KOPT-K1 (cell line): Measurements from ENCODE around the gene PCNT.
"Not testable (repeated sequence)": the region's sequence is repeated elsewhere in the genome, so short reads cannot be mapped to it uniquely, and the experiment has no call there.

ENCODE experiments used
- H3K27ac ChIP-seq: fragments of 200-600 bp; sonication (generic); 2 replicates; pipeline ENCODE4 v1.5.1; 2016; ENCODE audit warnings: antibody characterized with exemption, mild to moderate bottlenecking, low read depth, low read length; ENCODE audit not compliant: poor library complexity, severe bottlenecking
- H3K36me3 ChIP-seq: fragments of 200-600 bp; sonication (generic); 2 replicates; pipeline ENCODE4 v1.5.1; 2017; ENCODE audit warnings: antibody characterized with exemption, mild to moderate bottlenecking, low read length, moderate library complexity; ENCODE audit not compliant: insufficient read depth
- H3K9me3 ChIP-seq: fragments of 200-600 bp; sonication (generic); 2 replicates; pipeline ENCODE4 v1.5.1; 2017; ENCODE audit warnings: antibody characterized with exemption, low read length, mild to moderate bottlenecking; ENCODE audit not compliant: insufficient read depth, poor library complexity, severe bottlenecking

PCNT gene

DNA sequence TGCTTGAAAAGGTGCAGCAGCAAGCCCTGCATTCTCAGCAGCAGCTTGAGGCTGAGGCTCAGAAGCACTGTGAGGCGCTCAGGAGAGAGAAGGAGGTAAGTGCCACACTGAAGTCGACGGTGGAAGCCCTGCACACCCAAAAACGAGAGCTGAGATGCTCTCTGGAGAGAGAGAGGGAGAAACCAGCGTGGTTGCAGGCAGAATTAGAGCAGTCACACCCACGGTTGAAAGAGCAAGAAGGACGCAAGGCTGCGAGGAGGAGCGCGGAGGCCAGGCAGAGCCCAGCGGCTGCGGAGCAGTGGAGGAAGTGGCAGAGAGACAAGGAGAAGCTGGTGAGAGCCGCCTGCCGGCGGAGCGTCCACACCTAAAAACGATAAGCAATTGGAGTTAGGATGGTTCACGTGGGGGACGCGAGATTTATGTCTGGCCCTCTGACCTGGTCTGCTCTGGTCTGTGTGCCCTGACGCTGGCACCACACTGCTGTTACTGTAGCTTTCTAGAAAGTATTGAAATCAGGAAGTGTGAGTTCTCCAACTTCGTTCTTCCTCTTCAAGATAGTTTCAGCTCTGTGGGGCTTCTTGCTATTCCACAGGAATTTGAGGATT, 108.0 kb downstream of the PCNT start:
- Histone ChIP-seq H3K27ac (no peak overlapping the region), H3K36me3 (peaks cover 87% of the 10 kb centered on the region)

DNA sequence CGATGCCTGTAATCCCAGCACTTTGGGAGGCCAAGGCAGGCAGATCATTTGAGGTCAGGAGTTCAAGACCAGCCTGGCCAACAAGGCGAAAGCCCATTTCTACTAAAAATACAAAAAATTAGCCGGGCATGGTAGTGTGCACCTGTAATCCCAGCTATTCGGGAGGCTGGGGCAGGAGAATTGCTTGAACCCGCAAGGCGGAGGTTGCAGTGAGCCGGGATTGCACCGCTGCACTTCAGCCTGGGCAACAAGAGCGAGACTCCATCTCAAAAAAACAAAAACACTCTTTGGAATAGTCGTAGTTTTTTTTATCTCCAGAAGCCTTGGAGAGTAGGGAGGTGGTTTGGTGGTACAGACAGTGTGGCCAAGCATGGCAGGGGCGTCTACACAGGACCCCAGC, 109.2 kb downstream of the PCNT start:
- H3K36me3 ChIP-seq = peaks cover 87% of the 10 kb centered on the region
- H3K27ac ChIP-seq, H3K9me3 ChIP-seq: not testable (repeated sequence)

More for the DNA sequence above, 108.0 kb downstream of the PCNT start:
- no peaks in the 10 kb centered on the region for H3K9me3 ChIP-seq

DNA sequence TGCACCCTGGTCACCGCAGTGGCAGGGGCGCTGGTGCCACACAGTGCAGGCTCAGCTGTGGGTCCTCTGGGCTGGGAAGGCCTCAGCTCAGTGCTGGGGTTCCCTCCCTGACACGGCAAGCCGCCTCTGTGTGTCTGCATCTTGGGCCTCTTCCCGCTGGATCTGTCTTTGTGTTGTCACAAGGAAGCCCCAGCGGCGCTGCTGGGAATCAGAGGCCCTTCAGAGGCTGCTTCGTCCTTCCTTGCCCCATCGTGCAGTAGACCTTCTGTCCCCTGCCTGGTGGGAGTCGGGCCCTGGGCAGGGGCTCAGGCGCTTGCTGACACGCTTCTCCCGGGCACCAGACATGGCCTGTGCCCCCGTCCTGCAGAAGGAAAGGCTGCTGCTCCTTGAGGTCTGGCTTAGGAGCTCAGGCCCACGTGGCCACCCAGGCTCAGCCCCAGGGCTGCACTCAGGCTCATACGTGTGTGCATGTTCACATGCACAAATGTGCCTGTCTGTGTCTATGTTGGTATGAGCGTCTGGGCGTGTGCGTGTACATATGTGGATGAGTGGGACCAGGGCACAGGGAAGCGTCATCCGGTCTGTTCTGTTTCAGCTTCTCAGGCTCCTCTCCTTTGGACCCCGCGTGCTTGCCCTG, 110.5 kb downstream of the PCNT start:
- Histone ChIP-seq H3K27ac (no peak overlapping the region), H3K9me3 (no peaks in the 10 kb centered on the region), H3K36me3 (peaks cover 86% of the 10 kb centered on the region)

DNA sequence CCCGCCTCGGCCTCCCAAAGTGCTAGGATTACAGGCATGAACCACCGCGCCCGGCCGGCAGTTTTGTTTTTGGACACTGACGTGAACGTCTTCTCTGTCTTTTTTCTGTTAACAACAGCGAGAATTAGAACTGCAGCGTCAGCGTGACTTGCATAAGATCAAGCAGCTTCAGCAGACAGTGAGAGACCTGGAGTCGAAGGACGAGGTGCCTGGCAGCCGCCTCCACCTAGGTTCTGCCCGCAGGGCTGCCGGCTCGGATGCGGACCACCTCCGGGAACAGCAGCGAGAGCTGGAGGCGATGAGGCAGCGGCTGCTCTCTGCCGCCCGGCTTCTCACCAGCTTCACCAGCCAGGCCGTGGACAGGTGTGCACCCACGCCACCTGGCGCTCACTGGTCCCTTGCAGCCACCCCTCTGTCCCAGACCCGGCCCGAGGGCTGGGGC, 111.9 kb downstream of the PCNT start:
- H3K27ac ChIP-seq = no peak overlapping the region
- no peaks in the 10 kb centered on the region for H3K9me3 ChIP-seq
- peaks cover 89% of the 10 kb centered on the region for H3K36me3 ChIP-seq

DNA sequence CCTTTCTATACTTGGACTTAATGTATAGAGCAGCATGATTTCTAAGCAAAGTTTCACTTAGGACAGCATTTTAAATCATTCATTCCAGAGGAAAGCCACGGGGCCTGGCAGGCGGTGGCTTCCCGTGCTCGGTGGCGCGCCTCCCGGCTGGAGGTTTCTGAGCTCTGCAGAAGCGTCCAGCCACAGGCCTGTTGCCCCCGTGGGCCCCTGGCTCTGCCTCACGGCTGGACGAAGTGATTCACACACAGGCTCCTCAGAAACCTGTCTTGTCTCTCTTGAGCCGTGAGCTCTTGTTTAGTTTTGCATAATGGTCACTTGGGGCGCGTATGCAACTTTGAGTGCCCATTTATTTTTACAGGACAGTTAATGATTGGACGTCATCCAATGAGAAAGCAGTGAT, 112.7 kb downstream of the PCNT start:
- Histone ChIP-seq H3K27ac (no peak overlapping the region), H3K9me3 (no peaks in the 10 kb centered on the region), H3K36me3 (peaks cover 89% of the 10 kb centered on the region)

DNA sequence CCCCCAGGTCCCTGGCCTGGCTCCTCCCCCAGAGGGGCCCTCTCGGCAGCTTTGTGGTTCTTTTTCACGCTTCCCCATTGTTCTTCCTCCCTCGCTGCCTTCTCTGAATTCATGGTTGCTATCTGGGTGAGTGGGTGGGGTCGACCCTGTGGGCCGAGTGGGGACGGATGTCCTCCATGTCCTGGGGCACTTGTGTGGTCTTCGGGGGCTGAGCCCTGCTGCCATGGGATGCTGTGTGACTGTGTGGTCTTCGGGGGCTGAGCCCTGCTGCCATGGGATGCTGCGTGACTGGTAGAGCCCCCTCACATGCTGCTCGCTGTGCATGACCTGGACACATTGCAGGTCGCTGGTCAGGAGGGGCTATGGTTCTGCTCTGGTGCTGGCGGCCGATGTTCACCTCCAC, 113.1 kb downstream of the PCNT start:
- Histone ChIP-seq H3K27ac (no peak overlapping the region), H3K36me3 (peaks cover 89% of the 10 kb centered on the region), H3K9me3 (no peaks in the 10 kb centered on the region)

DNA sequence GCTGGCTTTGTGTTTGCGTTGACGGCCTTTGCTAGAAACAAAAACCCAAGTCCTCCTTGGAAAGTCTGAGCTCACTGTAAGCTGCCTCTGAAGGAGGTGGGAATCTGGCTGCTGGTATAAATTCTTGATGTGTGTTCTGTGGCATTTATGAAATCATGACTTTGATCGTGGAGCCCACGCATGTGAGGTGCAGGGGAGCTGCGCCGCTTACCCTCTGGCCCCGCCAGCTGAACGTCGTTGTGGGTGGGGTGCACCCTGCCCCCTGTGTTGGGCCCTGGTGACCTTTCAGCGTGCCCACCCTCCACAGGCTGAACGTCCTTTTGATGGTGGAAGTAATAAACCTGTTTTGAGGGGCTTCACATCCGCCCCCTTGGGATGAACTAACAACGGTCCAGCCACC, 113.6 kb downstream of the PCNT start:
- no peaks in the 10 kb centered on the region for H3K9me3 ChIP-seq
- H3K36me3 ChIP-seq = peaks cover 89% of the 10 kb centered on the region
- H3K27ac ChIP-seq = no peak overlapping the region

DNA sequence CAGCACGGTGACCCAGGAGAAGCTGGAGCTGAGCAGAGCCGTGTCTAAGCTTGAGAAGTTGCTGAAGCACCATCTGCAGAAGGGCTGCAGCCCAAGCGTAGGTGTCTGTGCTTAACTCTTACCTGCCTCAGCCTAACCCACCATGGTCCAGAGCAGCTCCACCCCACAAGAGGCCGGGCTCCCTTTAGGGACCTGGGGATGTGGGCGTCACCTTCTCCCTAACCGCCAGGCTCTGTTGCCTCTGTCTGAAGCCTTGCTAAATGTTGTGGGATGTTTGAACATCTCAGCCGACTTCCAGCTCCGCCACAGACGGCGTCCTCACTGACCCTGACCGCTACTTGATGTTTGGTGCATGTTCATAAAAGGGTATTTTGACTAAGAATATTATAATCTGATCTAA, 114.3 kb downstream of the PCNT start:
- no peak overlapping the region for H3K27ac ChIP-seq
- no peaks in the 10 kb centered on the region for H3K9me3 ChIP-seq
- peaks cover 91% of the 10 kb centered on the region for H3K36me3 ChIP-seq

DNA sequence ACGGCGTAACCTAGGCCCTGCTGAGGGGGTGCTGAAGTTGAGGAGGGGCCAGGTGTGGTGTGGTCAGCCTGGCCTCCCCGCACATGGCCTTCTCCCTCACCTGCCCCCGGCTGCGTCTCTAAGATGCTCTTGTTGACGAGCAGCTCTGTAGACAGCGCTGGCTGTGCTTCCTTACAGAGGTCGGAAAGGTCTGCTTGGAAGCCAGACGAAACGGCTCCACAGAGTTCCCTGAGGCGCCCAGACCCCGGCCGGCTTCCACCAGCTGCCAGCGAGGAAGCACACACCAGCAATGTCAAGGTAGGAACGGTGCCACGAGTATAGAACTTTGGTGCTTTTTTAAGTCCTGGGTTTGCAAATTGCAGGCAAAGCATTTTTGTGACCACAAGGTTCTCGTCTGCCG, 116.0 kb downstream of the PCNT start:
- Histone ChIP-seq H3K27ac (no peak overlapping the region), H3K36me3 (peaks cover 93% of the 10 kb centered on the region)

DNA sequence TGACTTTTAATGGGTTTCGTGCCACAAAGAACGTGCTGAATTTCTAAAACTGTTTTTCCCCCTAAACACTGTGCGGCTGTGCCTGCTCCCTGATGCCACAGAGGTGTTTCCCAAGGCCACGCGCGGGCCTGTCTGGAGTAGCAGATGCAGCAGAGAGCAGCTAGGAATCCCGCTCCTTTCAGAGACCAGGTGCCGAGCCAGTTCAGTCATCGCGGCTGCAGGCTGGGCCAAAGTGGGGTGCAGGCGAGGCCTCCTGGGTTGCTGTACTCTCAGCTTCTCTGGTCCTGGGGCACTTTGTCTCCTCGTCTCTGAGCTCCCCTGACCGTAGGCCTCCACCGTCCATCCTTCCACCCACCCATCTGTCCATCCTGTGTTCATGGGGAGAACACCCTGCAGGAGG, 117.4 kb downstream of the PCNT start:
- H3K9me3 ChIP-seq = no peaks in the 10 kb centered on the region
- H3K36me3 ChIP-seq = peaks cover 93% of the 10 kb centered on the region

More for the DNA sequence above, 116.0 kb downstream of the PCNT start:
- no peaks in the 10 kb centered on the region for H3K9me3 ChIP-seq

DNA sequence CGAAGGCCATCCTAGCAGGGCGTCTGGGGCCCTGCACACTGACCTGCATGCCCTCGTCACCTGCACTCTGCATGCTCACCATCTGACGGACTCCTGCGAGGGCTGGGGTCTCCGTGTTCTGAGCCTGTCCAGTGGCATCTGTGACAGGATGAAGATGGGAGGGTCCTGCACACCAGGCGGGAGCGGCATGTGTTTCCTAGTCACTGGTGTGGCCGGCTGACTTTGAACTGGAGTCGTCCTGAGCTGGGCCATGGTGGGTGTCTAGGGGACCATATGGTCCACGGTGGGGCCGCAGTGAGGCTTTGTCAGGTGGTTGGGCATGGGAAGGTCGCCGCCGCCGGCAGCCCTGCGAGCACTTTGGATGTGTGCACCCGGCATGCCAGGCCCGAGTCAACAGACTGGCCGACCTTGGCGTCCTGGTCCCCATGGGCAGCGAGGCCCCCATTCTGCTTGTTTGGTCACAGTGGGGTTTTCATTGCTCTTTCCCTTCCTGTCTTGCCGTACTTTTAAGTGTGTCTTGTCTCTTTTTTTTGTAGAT, 118.1 kb downstream of the PCNT start:
- H3K27ac ChIP-seq = no peak overlapping the region
- H3K9me3 ChIP-seq = no peaks in the 10 kb centered on the region
- peaks cover 93% of the 10 kb centered on the region for H3K36me3 ChIP-seq

More for the DNA sequence above, 117.4 kb downstream of the PCNT start:
- no peak overlapping the region for H3K27ac ChIP-seq

DNA sequence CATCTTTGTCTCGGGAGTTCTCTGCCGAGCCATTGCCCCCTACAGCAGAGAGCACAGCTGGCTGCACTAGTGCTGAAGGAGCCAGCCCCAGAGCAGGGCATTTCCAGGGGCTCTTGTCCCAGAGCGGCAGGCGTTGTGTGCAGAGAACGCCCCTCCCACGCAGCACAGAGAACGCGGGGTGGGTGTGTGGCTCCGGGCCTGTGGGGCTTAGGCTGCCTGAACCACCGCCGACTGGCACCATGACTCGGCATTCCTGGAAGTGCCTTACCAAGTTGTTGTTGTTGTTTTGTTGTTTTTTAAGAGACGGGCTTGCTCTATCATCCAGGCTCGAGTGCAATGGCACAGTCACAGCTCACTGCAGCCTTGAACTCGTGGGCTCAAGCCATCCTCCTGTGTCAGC, 119.0 kb downstream of the PCNT start:
- Histone ChIP-seq H3K27ac (no peak overlapping the region), H3K36me3 (peaks cover 93% of the 10 kb centered on the region), H3K9me3 (no peaks in the 10 kb centered on the region)

DNA sequence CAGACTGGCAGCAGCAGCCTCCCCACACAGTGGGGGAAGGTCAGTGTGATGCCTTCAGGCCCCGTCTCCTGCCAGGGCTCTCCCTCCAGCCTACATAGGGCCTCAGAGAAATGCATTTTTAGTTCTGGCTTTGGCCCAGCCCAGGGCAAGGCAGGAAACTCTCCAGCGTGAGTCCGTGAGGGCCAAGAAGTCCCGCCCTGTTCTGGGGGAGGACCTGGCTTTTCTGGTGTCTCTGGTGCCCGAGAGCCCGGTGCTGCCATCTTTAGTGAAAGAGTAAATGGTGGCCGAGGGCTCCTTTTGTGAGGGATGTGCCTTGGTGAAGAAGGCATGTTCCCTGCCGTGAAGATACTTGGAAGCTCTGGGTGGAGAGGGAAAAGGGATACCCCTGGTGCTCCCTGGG, 120.0 kb downstream of the PCNT start:
- H3K36me3 ChIP-seq = peaks cover 92% of the 10 kb centered on the region
- peaks cover 8% of the 10 kb centered on the region for H3K9me3 ChIP-seq
- no peak overlapping the region for H3K27ac ChIP-seq

DNA sequence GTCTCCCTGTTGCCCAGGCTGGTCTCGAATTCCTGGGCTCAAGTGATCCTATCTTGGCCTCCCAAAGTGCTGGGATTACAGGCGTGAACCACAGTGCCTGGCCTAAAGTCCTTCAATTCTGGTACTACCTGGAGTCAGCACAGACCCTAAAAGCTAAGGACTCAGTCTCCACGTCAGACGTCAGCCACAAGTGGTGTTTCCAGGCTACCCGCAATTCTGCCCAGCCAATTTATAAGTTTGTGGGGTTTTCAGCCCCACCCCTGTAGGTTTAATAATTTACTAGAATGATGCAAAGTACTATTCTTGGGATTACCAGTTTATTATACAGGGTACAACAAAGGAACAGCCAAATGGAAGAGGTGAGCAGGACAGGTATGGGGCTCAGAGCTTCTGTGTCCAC, 124.2 kb downstream of the PCNT start:
- Histone ChIP-seq H3K9me3 (peaks cover 22% of the 10 kb centered on the region), H3K27ac (no peak overlapping the region), H3K36me3 (peaks cover 59% of the 10 kb centered on the region)

DNA sequence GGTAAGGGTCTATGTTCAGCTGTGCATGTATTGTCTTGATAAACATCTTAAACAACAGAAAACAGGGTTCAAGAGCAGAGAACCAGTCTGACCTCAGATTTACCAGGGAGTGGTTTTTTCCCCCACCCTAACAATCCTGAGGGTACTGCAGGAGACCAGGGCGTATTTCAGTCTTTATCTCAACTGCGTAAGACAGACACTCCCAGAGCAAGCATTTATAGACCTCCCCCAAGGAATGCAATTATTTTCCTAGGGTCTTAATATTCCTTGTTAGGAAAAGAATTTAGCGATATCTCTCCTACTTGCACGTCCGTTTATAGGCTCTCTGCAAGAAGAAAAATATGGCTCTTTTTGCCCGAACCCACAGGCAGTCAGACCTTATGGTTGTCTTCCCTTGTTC, 124.9 kb downstream of the PCNT start:
- H3K9me3 ChIP-seq = peaks cover 22% of the 10 kb centered on the region
- peaks cover 51% of the 10 kb centered on the region for H3K36me3 ChIP-seq
- H3K27ac ChIP-seq = not testable (repeated sequence)

DNA sequence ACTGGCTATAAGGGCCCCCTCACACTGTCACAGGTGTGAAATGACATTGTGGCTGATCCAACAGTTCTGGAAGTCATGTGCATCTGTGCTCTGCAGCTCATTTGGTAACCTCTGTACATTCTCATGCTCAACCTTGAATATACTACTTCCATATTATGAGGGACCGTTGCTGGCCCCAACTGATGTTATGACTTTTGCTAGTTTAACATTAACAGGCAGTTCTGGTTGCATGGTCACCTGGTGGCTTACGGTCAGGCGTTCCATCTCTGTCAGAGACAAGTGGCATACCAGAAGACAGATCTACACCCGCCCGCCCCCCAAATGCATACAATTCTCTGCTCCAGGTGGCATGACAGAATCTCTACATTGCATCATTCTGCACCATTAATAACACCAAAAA, 128.8 kb downstream of the PCNT start:
- Histone ChIP-seq H3K36me3 (peaks cover 47% of the 10 kb centered on the region; the same call in 1 of the 2 replicates), H3K9me3 (peaks cover 22% of the 10 kb centered on the region), H3K27ac (no peak overlapping the region)
